Colonic mucosa (tissue), 4 donors: Measurements from ENCODE around the gene ZBTB9. TPM values are rescaled to one million over a fixed set of nuclear protein-coding genes. Genes with fewer than 3 reads are reported as not detected.

ENCODE experiments used
- DNase-seq: peaks from one replicate; pipeline ENCODE4 v3.0.0-alpha.2; 2020
- H3K27ac ChIP-seq: fragments of 200-600 bp; one replicate; pipeline ENCODE4 v1.8.0; 2021
- H3K27me3 ChIP-seq: fragments of 200-600 bp; one replicate; pipeline ENCODE4 v1.8.0; 2021
- H3K36me3 ChIP-seq: fragments of 200-600 bp; one replicate; pipeline ENCODE4 v1.8.0; 2021
- H3K4me1 ChIP-seq: fragments of 200-600 bp; one replicate; pipeline ENCODE4 v1.8.0; 2021; ENCODE audit warnings: mild to moderate bottlenecking
- H3K4me3 ChIP-seq: fragments of 200-600 bp; one replicate; pipeline ENCODE4 v1.8.0; 2021
- H3K9ac ChIP-seq, 2 donors: one replicate each; pipeline ENCODE4 v1.7.0; 2013; ENCODE audit warnings: control low read depth in 2 of 2, low read depth in 2 of 2, low read length in 2 of 2
- H3K9me3 ChIP-seq: fragments of 200-600 bp; one replicate; pipeline ENCODE4 v1.8.0; 2021
- CTCF ChIP-seq: fragments of 200-600 bp; IDR thresholded peaks from one replicate; pipeline ENCODE4 v1.8.0; 2022; ENCODE audit warnings: antibody characterized with exemption, mild to moderate bottlenecking
- intact Hi-C: fragments of 100-400 bp; cut with DNase I; formaldehyde crosslinking; loops from one replicate; pipeline ENCODE4 v1.14.1; 2022
- total RNA-seq, 2 donors: library from RNA; stranded (reverse); fragmentation: NEBNext Ultra II Directional in 1 of 2; extraction: Animal tissue kit (Norgen Biotek cat#: 25700) in 1 of 2; gene quantifications; one replicate each; pipeline ENCODE4 v1.2.1, GENCODE V29; 2021
- donor health status: healthy.
- donor health status: DM: no; HTN: no; CAD: no.
- donor health status: DM: no; HTN: no; CAD: no.

Gene ZBTB9
- total RNA-seq, 2 donors from 2014 or later = 4.8 to 8.1 TPM

GRCh38 chr6:33445119-33445603, 9.2 kb upstream of the ZBTB9 start:
- H3K4me3 ChIP-seq = no peak overlapping the region

GRCh38 chr6:33446356-33446755, 8.0 kb upstream of the ZBTB9 start:
- TF ChIP-seq CTCF = no peak
- H3K27ac ChIP-seq = no peak overlapping the region
- intact Hi-C loops = loop anchor here (10.0 kb wide), 1 partner anchor 118 kb away; no protein-coding TSS in a partner anchor

More at GRCh38 chr6:33445119-33445603, 9.2 kb upstream of the ZBTB9 start:
- no peaks in the 10 kb centered on the region for H3K27me3 ChIP-seq
- intact Hi-C loops = loop anchor here (10.0 kb wide), 1 partner anchor 120 kb away; no protein-coding TSS in a partner anchor
- DNase-seq = no peak
- no peak overlapping the region for H3K9ac ChIP-seq
- TF ChIP-seq CTCF = no peak
- no peak overlapping the region for H3K27ac ChIP-seq
- no peaks in the 10 kb centered on the region for H3K36me3 ChIP-seq
- no peaks in the 10 kb centered on the region for H3K9me3 ChIP-seq
- H3K4me1 ChIP-seq = no peaks in the 10 kb centered on the region

GRCh38 chr6:33450434-33450833, 3.9 kb upstream of the ZBTB9 start:
- Histone ChIP-seq H3K27me3 (no peaks in the 10 kb centered on the region), H3K4me1 (no peaks in the 10 kb centered on the region), H3K9ac (no peak overlapping the region), H3K9me3 (no peaks in the 10 kb centered on the region), H3K27ac (no peak overlapping the region), H3K36me3 (no peaks in the 10 kb centered on the region), H3K4me3 (no peak overlapping the region)
- no peak for TF ChIP-seq CTCF
- no peak for DNase-seq
- intact Hi-C loops = no loop called here

More at GRCh38 chr6:33446356-33446755, 8.0 kb upstream of the ZBTB9 start:
- H3K4me1 ChIP-seq = no peaks in the 10 kb centered on the region
- H3K4me3 ChIP-seq = no peak overlapping the region
- no peaks in the 10 kb centered on the region for H3K36me3 ChIP-seq
- no peak for DNase-seq
- H3K9ac ChIP-seq = no peak overlapping the region
- H3K27me3 ChIP-seq = no peaks in the 10 kb centered on the region
- H3K9me3 ChIP-seq = no peaks in the 10 kb centered on the region

- no peak for DNase-seq
- Histone ChIP-seq H3K36me3 (no peaks in the 10 kb centered on the region), H3K4me1 (no peaks in the 10 kb centered on the region), H3K27me3 (no peaks in the 10 kb centered on the region), H3K9me3 (no peaks in the 10 kb centered on the region), H3K27ac (no peak overlapping the region), H3K9ac (no peak overlapping the region), H3K4me3 (no peak overlapping the region)
- intact Hi-C loops = no loop called here
- TF ChIP-seq CTCF = no peak
Measured at GRCh38 chr6:33451606-33452005, 2.8 kb upstream of the ZBTB9 start.

GRCh38 chr6:33452496-33452895, 1.9 kb upstream of the ZBTB9 start:
- H3K9ac ChIP-seq = no peak overlapping the region
- no peak for TF ChIP-seq CTCF

More at GRCh38 chr6:33452496-33452895, 1.9 kb upstream of the ZBTB9 start:
- H3K4me1 ChIP-seq = no peaks in the 10 kb centered on the region
- no peak overlapping the region for H3K27ac ChIP-seq
- no peaks in the 10 kb centered on the region for H3K27me3 ChIP-seq
- H3K4me3 ChIP-seq = no peak overlapping the region
- DNase-seq = no peak
- intact Hi-C loops = no loop called here
- no peaks in the 10 kb centered on the region for H3K9me3 ChIP-seq
- H3K36me3 ChIP-seq = no peaks in the 10 kb centered on the region
